K562 (cell line): ENCODE measurements around the gene DBNDD2. TPM values are rescaled to one million over a fixed set of nuclear protein-coding genes. Genes with fewer than 3 reads are reported as not detected.

Experiments
- AFF1 ChIP-seq, 2 experiments: fragments of 450-650 bp; IDR thresholded peaks; 2 replicates each; pipeline ENCODE4 v1.6.1; 2018; ENCODE audit warnings: mild to moderate bottlenecking in 2 of 2, low read depth in 1 of 2; ENCODE audit not compliant: partially characterized antibody in 2 of 2
- ARHGAP35 ChIP-seq: fragments of 450-650 bp; IDR thresholded peaks from 2 replicates; pipeline ENCODE4 v1.6.1; 2018; ENCODE audit not compliant: partially characterized antibody
- CLOCK ChIP-seq: fragments of 250-450 bp; sonication (Bioruptor Pico); IDR thresholded peaks from 2 replicates; pipeline ENCODE4 v1.4.0; 2020; ENCODE audit warnings: mild to moderate bottlenecking, moderate library complexity, borderline replicate concordance
- CTBP1 ChIP-seq: fragments of 450-650 bp; IDR thresholded peaks from 2 replicates; pipeline ENCODE4 v1.6.1; 2016; ENCODE audit warnings: borderline replicate concordance
- HSF4 ChIP-seq: fragments of 250-450 bp; sonication (Bioruptor Pico); IDR thresholded peaks from 2 replicates; pipeline ENCODE4 v2.1.2; 2022; ENCODE audit warnings: mild to moderate bottlenecking, moderate library complexity, borderline replicate concordance
- KLF1 ChIP-seq: fragments of 450-650 bp; IDR thresholded peaks from 2 replicates; pipeline ENCODE4 v1.6.1; 2016; ENCODE audit warnings: missing genetic modification characterization, missing compliant biosample characterization
- NR2C1 ChIP-seq, 2 experiments: fragments of 450-650 bp; IDR thresholded peaks; 2 replicates each; pipeline ENCODE4 v1.6.1; 2017; ENCODE audit warnings: mild to moderate bottlenecking in 2 of 2, antibody characterized with exemption in 1 of 2, inconsistent platforms in 1 of 2, missing compliant biosample characterization in 1 of 2, missing genetic modification characterization in 1 of 2
- RAD21 ChIP-seq, 2 experiments: fragments of 250-450 bp in 1 of 2; fragments of 450-650 bp in 1 of 2; sonication (Bioruptor Pico) in 1 of 2; formaldehyde crosslinking in 1 of 2; IDR thresholded peaks in 1 of 2; conservative IDR thresholded peaks in 1 of 2; 2 replicates each; pipeline versions ENCODE4 v1.4.0 to v1.8.0; 2020 to 2022; ENCODE audit warnings: mild to moderate bottlenecking in 2 of 2, moderate library complexity in 1 of 2
- ZBTB11 ChIP-seq, 3 experiments: fragments of 200-800 bp in 1 of 3; fragments of 250-450 bp in 1 of 3; fragments of 450-650 bp in 1 of 3; sonication (Bioruptor Pico) in 1 of 3; sonication (Bioruptor generic) in 1 of 3; formaldehyde crosslinking in 1 of 3; IDR thresholded peaks; 2 replicates each; pipeline versions ENCODE4 v1.6.1 to v1.8.0; 2016 to 2022; ENCODE audit warnings: mild to moderate bottlenecking in 2 of 3, missing genetic modification characterization in 2 of 3, missing compliant biosample characterization in 1 of 3, moderate library complexity in 1 of 3
- ZBTB33 ChIP-seq: sonication (generic); formaldehyde crosslinking; IDR thresholded peaks from 2 replicates; pipeline ENCODE4 v1.8.1; 2023; ENCODE audit warnings: mild to moderate bottlenecking, missing genetic modification reagents
- ZFP30 ChIP-seq: fragments of 250-450 bp; sonication (Bioruptor Pico); IDR thresholded peaks from 2 replicates; pipeline ENCODE4 v1.8.0; 2022; ENCODE audit warnings: moderate library complexity, mild to moderate bottlenecking, inconsistent platforms, borderline replicate concordance
- ZNF133 ChIP-seq: fragments of 250-450 bp; sonication (Bioruptor Pico); IDR thresholded peaks from 2 replicates; pipeline ENCODE4 v1.4.0; 2020; ENCODE audit warnings: mild to moderate bottlenecking
- polyA plus RNA-seq, 8 experiments: library from polyadenylated mRNA; depleted of rRNA in 4 of 8; stranded (reverse) in 5 of 8; unstranded in 3 of 8; fragments of >200 nt; fragmentation: Nextera tagmentation in 2 of 8; fragmentation: Illumina TruSeq in 1 of 8; extraction: Ambion mirVana in 2 of 8; extraction: Trizol in 1 of 8; gene quantifications; 2 replicates each; pipeline versions ENCODE4 v1.2.1 to v1.2.3, GENCODE V29; 2011 to 2014; ENCODE audit warnings: inconsistent platforms in 1 of 8, missing spikeins in 1 of 8
- total RNA-seq, 7 experiments: library from RNA; depleted of rRNA in 6 of 7; stranded (reverse); fragments of >200 nt in 6 of 7; fragmentation: Illumina TruSeq in 2 of 7; extraction: Trizol in 2 of 7; gene quantifications; 2 replicates each; pipeline versions ENCODE4 v1.2.1 to v1.2.3, GENCODE V29; 2011 to 2021; ENCODE audit warnings: low replicate concordance in 1 of 7

Gene DBNDD2
- total and polyA plus RNA-seq, 9 of the 15 experiments (the other 6 are each of a cell fraction or from before 2014, with no cell fraction given) = 12.8 to 64.0 (median 35.8) TPM

GRCh38 chr20:45362804-45363610 lies 45.1 kb upstream of the DBNDD2 start, which contains the start of gene SYS1 (continued):
- TF ChIP-seq AFF1 (IDR thresholded peaks at IDR 0.05; ENCODE audit: low read depth in 1 of 2, partially characterized antibody in 2 of 2) (no peak), CLOCK (CRISPR knock-in tag) (no peak), HSF4 (CRISPR knock-in tag) (no peak), ZBTB33 (no peak), KLF1 (tag) (no peak), ZNF133 (CRISPR knock-in tag) (no peak), ZFP30 (CRISPR knock-in tag) (no peak), RAD21 (CRISPR knock-in tag; conservative IDR thresholded peaks at IDR 0.05 in 1 of 2, IDR thresholded peaks at IDR 0.05 in 1 of 2) (peak; percentile 80 to 81), ZBTB11 (CRISPR knock-in tag; IDR thresholded peaks at IDR 0.05) (peak in 2 of 3 experiments; percentile 54 to 89; a peak in 3 of 6 replicates), NR2C1 (IDR thresholded peaks at IDR 0.05) (peak; percentile 97), NR2C1 (tag; IDR thresholded peaks at IDR 0.05) (peak; percentile 98), ARHGAP35 (no peak), CTBP1 (peak; percentile 77; the same call in 1 of the 2 replicates)
